ENCODE results near the gene TCF7L1.
A peak's percentile ranks its signal among the peaks of the same experiment; 100 is the strongest.
"Not testable (repeated sequence)": the region's sequence is repeated elsewhere in the genome, so short reads cannot be mapped to it uniquely, and the experiment has no call there.

TCF7L1 gene

GRCh38 chr2:85132834-85133637, at the start of gene TCF7L1:
TSS of gene TCF7L1 (plus strand) at chr2:85133392. CDS start at chr2:85133685, 293 bp downstream.
- peak within 1 kb of the TSS; percentile 32 for H3K27ac ChIP-seq
- DNase-seq (ENCODE audit: low read depth, low spot score): no peak

GRCh38 chr2:85085563-85085962, 47.6 kb upstream of the TCF7L1 start:
- no peak overlapping the region for H3K27ac ChIP-seq
- DNase-seq (ENCODE audit: low read depth, low spot score): no peak

GRCh38 chr2:85087541-85087940, 45.7 kb upstream of the TCF7L1 start:
- DNase-seq (ENCODE audit: low read depth, low spot score): no peak
- H3K27ac ChIP-seq: no peak overlapping the region

GRCh38 chr2:85088921-85089320, 44.3 kb upstream of the TCF7L1 start:
- no peak for DNase-seq (ENCODE audit: low read depth, low spot score)
- H3K27ac ChIP-seq: no peak overlapping the region

- no peak for DNase-seq (ENCODE audit: low read depth, low spot score)
- no peak overlapping the region for H3K27ac ChIP-seq
Observed at GRCh38 chr2:85089585-85089984, 43.6 kb upstream of the TCF7L1 start.

GRCh38 chr2:85091838-85092237, 41.4 kb upstream of the TCF7L1 start:
- H3K27ac ChIP-seq: no peak overlapping the region
- DNase-seq (ENCODE audit: low read depth, low spot score): peak; percentile 45

GRCh38 chr2:85095094-85095493, 38.1 kb upstream of the TCF7L1 start:
- no peak overlapping the region for H3K27ac ChIP-seq
- no peak for DNase-seq (ENCODE audit: low read depth, low spot score)

- H3K27ac ChIP-seq: no peak overlapping the region
- DNase-seq (ENCODE audit: low read depth, low spot score): no peak
Observed at GRCh38 chr2:85096616-85097015, 36.6 kb upstream of the TCF7L1 start.

- no peak for DNase-seq (ENCODE audit: low read depth, low spot score)
- no peak overlapping the region for H3K27ac ChIP-seq
Observed at GRCh38 chr2:85104228-85104627, 29.0 kb upstream of the TCF7L1 start.

- DNase-seq (ENCODE audit: low read depth, low spot score): peak; percentile 46
- H3K27ac ChIP-seq: no peak overlapping the region
Observed at GRCh38 chr2:85106489-85107180, 26.6 kb upstream of the TCF7L1 start.

- H3K27ac ChIP-seq: no peak overlapping the region
- no peak for DNase-seq (ENCODE audit: low read depth, low spot score)
Observed at GRCh38 chr2:85110991-85111560, 22.1 kb upstream of the TCF7L1 start.

- peak; percentile 46 for DNase-seq (ENCODE audit: low read depth, low spot score)
- peak overlapping the region; percentile 19 for H3K27ac ChIP-seq
Observed at GRCh38 chr2:85111819-85112281, 21.3 kb upstream of the TCF7L1 start.

GRCh38 chr2:85112906-85113625, 20.1 kb upstream of the TCF7L1 start:
- peak overlapping the region; percentile 9 for H3K27ac ChIP-seq
- DNase-seq (ENCODE audit: low read depth, low spot score): peak; percentile 20

- no peak overlapping the region for H3K27ac ChIP-seq
- no peak for DNase-seq (ENCODE audit: low read depth, low spot score)
Observed at GRCh38 chr2:85114586-85115330, 18.4 kb upstream of the TCF7L1 start.

- DNase-seq (ENCODE audit: low read depth, low spot score): no peak
- no peak overlapping the region for H3K27ac ChIP-seq
Observed at GRCh38 chr2:85116207-85116606, 17.0 kb upstream of the TCF7L1 start.

GRCh38 chr2:85119900-85120299, 13.3 kb upstream of the TCF7L1 start:
- DNase-seq (ENCODE audit: low read depth, low spot score): no peak
- no peak overlapping the region for H3K27ac ChIP-seq

GRCh38 chr2:85120363-85120762, 12.8 kb upstream of the TCF7L1 start:
- DNase-seq (ENCODE audit: low read depth, low spot score): no peak
- H3K27ac ChIP-seq: no peak overlapping the region

GRCh38 chr2:85126462-85126861, 6.7 kb upstream of the TCF7L1 start:
- not testable (repeated sequence) for DNase-seq (ENCODE audit: low read depth, low spot score); H3K27ac ChIP-seq

GRCh38 chr2:85129861-85130260, 3.3 kb upstream of the TCF7L1 start:
- no peak for DNase-seq (ENCODE audit: low read depth, low spot score)
- H3K27ac ChIP-seq: no peak overlapping the region

- DNase-seq (ENCODE audit: low read depth, low spot score): no peak
- no peak overlapping the region for H3K27ac ChIP-seq
Observed at GRCh38 chr2:85130407-85130806, 2.8 kb upstream of the TCF7L1 start.
